Measurements from ENCODE around the gene LMF1.

- TF ChIP-seq, protein P1, sequence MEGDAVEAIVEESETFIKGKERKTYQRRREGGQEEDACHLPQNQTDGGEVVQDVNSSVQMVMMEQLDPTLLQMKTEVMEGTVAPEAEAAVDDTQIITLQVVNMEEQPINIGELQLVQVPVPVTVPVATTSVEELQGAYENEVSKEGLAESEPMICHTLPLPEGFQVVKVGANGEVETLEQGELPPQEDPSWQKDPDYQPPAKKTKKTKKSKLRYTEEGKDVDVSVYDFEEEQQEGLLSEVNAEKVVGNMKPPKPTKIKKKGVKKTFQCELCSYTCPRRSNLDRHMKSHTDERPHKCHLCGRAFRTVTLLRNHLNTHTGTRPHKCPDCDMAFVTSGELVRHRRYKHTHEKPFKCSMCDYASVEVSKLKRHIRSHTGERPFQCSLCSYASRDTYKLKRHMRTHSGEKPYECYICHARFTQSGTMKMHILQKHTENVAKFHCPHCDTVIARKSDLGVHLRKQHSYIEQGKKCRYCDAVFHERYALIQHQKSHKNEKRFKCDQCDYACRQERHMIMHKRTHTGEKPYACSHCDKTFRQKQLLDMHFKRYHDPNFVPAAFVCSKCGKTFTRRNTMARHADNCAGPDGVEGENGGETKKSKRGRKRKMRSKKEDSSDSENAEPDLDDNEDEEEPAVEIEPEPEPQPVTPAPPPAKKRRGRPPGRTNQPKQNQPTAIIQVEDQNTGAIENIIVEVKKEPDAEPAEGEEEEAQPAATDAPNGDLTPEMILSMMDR (IDR thresholded peaks at IDR 0.05), result no peak
- TF ChIP-seq POLR2A (IDR thresholded peaks at IDR 0.05), result no peak
Measured at GRCh38 chr16:991773-992172, 21.0 kb upstream of the LMF1 start.
